SK-N-SH (cell line): ENCODE results near the gene LTC4S.

Experiments
- EP300 ChIP-seq, 2 experiments: IDR thresholded peaks; 2 replicates each; pipeline versions ENCODE4 v1.4.0 to v1.6.1; 2012; ENCODE audit warnings: borderline replicate concordance in 1 of 2, low read depth in 1 of 2, low read length in 1 of 2
- POLR2AphosphoS5 ChIP-seq: IDR thresholded peaks from 2 replicates; pipeline ENCODE4 v1.6.1; 2012; ENCODE audit warnings: low read depth, low read length
- RFX5 ChIP-seq: IDR thresholded peaks from 2 replicates; pipeline ENCODE4 v1.6.1; 2012; ENCODE audit warnings: mild to moderate bottlenecking, improper control_type of control experiment, low read length
- TF ChIP-seq, protein P1 (sequence below): fragments of 200-600 bp; sonication (generic); IDR thresholded peaks from 2 replicates; pipeline ENCODE4 v1.6.1; 2017; ENCODE audit warnings: antibody characterized with exemption, mild to moderate bottlenecking, moderate library complexity

GRCh38 chr5:179764056-179764455, 29.7 kb upstream of the LTC4S start:
- TF ChIP-seq, protein P1, sequence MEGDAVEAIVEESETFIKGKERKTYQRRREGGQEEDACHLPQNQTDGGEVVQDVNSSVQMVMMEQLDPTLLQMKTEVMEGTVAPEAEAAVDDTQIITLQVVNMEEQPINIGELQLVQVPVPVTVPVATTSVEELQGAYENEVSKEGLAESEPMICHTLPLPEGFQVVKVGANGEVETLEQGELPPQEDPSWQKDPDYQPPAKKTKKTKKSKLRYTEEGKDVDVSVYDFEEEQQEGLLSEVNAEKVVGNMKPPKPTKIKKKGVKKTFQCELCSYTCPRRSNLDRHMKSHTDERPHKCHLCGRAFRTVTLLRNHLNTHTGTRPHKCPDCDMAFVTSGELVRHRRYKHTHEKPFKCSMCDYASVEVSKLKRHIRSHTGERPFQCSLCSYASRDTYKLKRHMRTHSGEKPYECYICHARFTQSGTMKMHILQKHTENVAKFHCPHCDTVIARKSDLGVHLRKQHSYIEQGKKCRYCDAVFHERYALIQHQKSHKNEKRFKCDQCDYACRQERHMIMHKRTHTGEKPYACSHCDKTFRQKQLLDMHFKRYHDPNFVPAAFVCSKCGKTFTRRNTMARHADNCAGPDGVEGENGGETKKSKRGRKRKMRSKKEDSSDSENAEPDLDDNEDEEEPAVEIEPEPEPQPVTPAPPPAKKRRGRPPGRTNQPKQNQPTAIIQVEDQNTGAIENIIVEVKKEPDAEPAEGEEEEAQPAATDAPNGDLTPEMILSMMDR, result no peak
- TF ChIP-seq EP300 (IDR thresholded peaks at IDR 0.05; ENCODE audit: borderline replicate concordance in 1 of 2, low read depth in 1 of 2, low read length in 1 of 2) (no peak), POLR2AphosphoS5 (no peak), RFX5 (no peak)
